SK-N-SH treated with all-trans-retinoic acid at 6 μM for 48 hours (cell line): ENCODE data around the gene CCR9.

Experiments
- BACH2 ChIP-seq: fragments of 250-450 bp; sonication (Bioruptor Pico); IDR thresholded peaks from 2 replicates; pipeline ENCODE4 v1.9.0; 2021; ENCODE audit warnings: mild to moderate bottlenecking, borderline replicate concordance
- ESRRG ChIP-seq: fragments of 250-450 bp; sonication (Bioruptor Pico); IDR thresholded peaks from 2 replicates; pipeline ENCODE4 v1.6.1; 2021; ENCODE audit warnings: mild to moderate bottlenecking
- PATZ1 ChIP-seq: fragments of 250-450 bp; sonication (Bioruptor Pico); IDR thresholded peaks from 2 replicates; pipeline ENCODE4 v1.8.0; 2020; ENCODE audit warnings: mild to moderate bottlenecking, moderate library complexity, borderline replicate concordance
- TSHZ2 ChIP-seq: fragments of 250-450 bp; sonication (Bioruptor Pico); IDR thresholded peaks from 2 replicates; pipeline ENCODE4 v1.5.0; 2020; ENCODE audit warnings: mild to moderate bottlenecking, moderate library complexity
- ZFP3 ChIP-seq: fragments of 250-450 bp; sonication (Bioruptor Pico); IDR thresholded peaks from 2 replicates; pipeline ENCODE4 v1.5.0; 2020; ENCODE audit warnings: mild to moderate bottlenecking, moderate library complexity
- ZNF565 ChIP-seq: fragments of 450-650 bp; formaldehyde crosslinking; conservative IDR thresholded peaks from 2 replicates; pipeline ENCODE4 v1.5.0; 2020; ENCODE audit warnings: low read depth, mild to moderate bottlenecking, moderate library complexity
- ZNF70 ChIP-seq: fragments of 450-650 bp; formaldehyde crosslinking; IDR thresholded peaks from 2 replicates; pipeline ENCODE4 v1.5.0; 2020; ENCODE audit warnings: mild to moderate bottlenecking, moderate library complexity

GRCh38 chr3:45864760-45865519 is 21.4 kb upstream of the CCR9 start:
- TF ChIP-seq ZNF565 (CRISPR knock-in tag) (no peak), TSHZ2 (CRISPR knock-in tag) (no peak), PATZ1 (CRISPR knock-in tag) (no peak), ZFP3 (CRISPR knock-in tag) (no peak), ZNF70 (CRISPR knock-in tag) (no peak), BACH2 (CRISPR knock-in tag) (no peak), ESRRG (CRISPR knock-in tag) (no peak)
